ENCODE data around the gene C2.
"Not testable (repeated sequence)": the region's sequence is repeated elsewhere in the genome, so short reads cannot be mapped to it uniquely, and the experiment has no call there.

C2 gene

DNA sequence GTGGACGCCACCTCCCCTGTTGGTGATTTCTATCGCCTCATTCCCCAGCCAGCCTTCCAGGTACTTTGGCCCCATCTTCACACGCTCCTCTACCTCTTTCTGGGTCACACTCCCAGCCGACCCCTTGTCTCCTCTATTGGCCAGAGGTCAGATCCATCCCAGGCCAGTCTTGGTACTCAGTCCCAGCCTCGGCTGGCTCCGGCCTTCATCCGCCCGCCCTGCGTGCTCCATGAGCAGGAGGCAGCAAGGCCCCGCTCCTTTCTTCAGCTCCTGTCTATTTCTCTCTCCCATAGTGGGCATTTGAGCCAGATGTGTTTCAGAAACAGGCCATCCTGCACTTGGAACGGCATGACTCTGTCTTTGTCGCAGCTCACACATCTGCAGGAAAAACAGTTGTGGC lies 34.1 kb downstream of the C2 start:
- no peak for DNase-seq

DNA sequence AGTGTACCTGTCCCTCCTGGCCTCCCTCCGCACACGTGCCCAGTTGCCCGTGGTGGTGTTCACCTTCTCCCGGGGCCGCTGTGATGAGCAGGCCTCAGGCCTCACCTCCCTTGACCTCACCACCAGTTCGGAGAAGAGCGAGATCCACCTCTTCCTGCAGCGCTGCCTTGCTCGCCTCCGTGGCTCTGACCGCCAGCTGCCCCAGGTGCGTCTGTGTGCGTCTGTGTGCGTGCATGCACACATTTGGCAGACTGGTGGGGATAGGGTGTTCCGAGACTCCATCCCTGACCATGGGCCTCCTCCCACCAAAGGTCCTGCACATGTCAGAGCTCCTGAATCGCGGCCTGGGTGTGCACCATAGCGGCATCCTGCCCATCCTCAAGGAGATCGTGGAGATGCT lies 36.4 kb downstream of the C2 start:
- DNase-seq = no peak

DNA sequence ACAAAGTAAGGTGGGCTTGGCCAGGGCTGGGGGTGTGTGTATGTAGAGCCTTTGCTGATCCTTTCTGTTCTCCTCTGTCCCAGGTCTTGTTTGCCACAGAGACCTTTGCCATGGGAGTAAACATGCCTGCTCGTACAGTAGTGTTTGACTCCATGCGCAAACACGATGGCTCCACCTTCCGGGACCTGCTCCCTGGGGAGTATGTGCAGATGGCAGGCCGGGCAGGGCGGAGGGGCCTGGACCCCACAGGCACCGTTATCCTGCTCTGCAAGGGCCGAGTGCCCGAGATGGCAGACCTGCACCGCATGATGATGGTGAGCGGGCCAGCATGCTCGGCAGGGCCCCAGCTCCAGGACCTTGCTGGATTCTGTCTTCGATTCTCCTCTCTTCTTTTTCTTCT lies 38.2 kb downstream of the C2 start:
- DNase-seq = no peak

DNA sequence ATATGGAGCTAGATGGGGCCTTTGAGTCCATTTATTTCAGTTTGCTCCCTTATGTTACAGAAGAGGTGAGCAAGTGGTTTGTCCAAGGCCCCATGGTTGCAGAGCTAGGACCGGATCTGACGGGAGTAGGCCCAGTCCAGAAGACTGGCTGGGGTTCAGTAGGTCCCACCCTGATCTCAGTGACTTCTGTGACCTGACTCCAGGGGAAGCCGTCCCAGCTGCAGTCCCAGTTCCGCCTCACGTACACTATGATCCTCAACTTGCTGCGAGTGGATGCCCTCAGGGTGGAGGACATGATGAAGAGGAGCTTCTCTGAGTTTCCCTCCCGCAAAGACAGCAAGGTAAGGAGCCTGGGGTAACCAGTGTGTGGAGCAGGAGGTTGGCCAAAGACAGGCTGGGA lies 39.0 kb downstream of the C2 start:
- no peak for DNase-seq

DNA sequence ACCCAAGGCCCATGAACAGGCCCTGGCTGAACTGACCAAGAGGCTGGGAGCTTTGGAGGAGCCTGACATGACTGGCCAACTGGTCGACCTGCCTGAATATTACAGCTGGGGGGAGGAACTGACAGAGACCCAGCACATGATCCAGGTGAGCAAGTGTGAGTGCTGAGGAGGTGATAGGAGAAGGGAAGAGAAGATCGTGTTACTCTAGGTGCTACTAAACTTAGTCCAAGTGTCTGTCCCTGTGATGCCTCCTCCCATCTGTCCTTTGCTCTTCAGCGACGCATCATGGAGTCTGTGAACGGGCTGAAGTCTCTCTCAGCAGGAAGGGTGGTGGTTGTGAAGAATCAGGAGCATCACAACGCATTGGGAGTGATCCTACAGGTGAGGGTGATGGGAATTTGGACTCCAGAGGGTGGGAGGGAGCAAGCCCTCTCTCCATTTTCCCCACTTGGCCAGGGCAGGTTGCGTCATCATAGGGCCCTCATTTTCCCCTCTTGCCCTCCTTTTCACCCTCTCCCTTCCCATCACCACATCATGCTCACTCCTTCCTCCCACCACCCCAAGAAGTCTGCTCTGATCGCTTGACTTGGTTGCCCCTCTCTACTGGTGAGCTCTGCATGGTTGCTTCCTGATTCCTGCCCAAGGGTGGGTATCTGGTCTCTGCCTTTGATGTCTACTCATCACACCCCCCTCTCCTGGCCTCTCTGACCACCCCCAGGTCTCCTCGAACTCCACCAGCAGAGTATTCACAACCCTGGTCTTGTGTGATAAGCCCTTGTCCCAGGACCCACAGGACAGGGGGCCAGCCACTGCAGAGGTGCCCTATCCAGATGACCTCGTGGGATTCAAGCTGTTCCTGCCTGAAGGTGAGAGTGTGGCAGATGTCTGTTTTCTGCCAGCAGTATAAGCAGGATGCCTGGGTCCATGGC lies 39.7 kb downstream of the C2 start:
- no peak for DNase-seq

DNA sequence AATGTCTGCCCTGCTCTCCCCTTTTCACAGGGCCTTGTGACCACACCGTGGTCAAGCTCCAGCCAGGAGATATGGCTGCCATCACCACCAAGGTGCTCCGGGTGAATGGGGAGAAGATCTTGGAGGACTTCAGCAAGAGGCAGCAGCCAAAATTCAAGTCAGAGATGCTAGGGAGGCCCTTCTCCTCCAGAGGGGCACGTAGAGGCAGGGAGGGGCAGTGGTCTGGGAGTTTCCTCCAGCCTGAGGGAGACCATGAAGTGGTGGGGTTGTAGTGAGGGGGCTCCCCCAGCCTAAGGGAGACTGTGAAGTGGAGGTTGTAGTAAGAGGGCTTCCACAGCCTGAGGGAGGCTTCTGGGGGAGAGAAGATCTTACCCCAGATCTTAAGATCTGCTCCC lies 40.4 kb downstream of the C2 start:
- DNase-seq = no peak

DNA sequence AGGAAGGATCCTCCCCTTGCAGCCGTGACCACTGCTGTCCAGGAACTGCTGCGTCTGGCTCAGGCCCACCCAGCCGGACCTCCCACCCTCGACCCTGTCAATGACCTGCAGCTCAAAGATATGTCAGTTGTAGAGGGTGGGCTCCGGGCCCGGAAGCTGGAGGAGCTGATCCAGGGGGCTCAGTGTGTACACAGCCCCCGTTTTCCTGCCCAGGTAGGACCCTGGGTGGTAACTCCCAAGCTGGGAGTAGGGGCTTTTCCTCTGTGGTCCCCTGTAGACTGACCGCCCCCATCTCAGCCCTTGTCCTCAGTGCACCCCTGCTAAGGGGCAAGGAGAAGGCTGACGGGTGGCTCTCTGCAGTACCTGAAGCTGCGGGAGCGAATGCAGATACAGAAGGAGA lies 40.8 kb downstream of the C2 start:
- DNase-seq = no peak

DNA sequence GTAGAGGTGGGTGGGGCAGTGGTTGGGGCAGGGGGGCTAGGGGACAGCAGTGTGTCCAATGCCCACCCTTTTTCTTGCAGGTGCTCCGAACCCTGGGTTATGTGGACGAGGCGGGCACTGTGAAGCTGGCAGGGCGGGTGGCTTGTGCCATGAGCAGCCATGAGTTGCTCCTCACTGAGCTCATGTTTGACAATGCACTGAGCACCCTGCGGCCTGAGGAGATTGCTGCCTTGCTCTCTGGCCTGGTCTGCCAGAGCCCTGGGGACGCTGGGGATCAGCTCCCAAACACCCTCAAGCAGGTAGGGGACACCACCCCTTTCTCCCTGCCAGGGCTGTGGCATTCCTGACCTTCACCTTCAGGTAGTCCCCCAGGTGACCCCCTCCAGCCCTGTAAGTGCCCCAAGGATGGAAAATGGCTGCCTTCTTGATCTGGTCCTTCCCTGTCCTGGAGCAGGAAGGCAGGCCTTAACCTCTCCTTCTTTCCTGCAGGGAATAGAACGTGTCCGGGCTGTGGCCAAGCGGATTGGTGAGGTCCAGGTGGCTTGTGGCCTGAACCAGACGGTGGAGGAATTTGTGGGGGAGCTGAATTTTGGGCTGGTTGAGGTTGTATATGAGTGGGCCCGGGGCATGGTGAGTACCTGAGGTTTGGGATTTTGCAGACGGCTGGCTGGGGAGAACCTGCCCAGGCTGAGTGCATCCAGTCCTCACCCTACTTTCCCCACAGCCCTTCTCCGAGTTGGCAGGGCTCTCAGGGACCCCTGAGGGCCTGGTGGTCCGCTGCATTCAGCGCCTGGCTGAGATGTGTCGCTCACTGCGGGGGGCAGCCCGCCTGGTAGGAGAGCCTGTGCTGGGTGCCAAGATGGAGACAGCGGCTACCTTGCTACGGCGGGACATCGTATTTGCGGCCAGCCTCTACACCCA lies 41.5 kb downstream of the C2 start:
- no peak for DNase-seq

DNA sequence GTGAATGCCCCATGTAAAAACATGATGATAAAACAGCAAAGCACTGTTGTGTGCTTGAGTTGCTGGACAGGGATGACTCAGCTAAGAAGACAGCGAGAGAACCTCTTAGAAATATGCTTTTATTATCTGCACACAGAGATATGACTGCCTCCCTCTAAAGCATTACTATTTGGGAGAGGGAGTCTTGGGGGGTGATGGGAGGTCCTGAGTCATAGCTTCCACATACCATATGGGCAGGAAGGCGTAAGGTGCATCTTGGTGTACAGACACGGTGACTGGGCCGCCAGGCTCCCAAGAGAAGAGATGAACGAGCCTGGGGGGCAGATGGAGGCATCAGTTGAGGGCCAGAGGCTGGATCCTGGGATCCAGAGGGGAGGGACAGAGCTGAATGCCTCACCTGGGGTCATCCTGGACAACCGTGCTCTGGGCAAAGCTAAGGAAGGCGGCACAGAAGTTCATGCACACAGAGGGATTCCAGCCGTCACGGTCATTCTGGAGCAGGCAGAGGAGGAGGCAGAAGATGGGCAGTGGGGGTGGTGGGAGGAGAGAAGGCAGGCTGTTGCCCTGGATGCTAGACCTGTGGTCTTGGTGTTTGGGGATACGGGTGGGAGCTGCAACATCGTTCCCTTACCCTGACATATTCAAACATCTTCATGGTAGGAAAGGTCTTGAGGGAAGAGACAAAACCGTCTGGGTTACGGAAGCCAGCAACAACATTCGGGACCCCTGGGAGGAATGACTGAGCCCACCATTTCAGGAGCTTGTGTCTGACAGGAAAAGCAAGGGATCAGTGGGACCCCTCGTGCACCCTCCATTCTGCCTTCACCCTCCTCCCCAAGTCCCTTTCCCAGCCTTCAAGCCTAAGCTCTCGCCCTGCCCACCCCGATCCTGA lies 42.4 kb downstream of the C2 start:
- DNase-seq = no peak

DNA sequence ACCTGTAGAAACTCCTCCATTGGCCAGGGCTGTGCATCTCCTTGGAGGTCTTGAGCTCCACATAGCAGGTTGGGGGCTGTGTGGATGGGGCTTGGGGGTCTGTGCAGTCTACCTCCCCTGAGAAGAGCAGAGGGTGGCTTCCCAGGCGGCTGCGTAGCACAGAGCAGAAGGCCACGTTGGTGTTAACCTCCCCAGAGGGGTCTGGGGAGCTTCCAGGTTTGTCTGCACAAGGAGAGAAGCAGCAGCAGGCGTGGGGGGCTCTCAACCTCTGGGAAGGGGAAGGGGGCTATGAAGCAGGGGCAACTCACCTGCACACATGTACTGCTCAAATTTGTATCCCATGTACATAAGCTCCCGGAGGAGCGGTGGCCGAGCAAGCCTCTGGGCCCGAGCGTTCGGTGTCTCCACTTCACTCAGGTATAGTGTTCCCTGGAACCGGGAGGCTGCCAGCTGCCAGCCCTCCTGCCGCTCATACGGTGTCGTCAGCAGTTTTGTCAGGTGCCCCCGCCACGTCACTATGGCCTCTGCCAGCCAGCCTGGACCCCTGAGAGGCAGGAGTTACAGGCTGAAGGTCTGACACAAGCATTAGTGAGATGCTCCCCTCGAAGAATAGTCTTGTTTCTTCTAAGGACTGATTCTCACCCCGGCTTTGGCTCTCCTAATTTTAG lies 43.2 kb downstream of the C2 start:
- DNase-seq = no peak

DNA sequence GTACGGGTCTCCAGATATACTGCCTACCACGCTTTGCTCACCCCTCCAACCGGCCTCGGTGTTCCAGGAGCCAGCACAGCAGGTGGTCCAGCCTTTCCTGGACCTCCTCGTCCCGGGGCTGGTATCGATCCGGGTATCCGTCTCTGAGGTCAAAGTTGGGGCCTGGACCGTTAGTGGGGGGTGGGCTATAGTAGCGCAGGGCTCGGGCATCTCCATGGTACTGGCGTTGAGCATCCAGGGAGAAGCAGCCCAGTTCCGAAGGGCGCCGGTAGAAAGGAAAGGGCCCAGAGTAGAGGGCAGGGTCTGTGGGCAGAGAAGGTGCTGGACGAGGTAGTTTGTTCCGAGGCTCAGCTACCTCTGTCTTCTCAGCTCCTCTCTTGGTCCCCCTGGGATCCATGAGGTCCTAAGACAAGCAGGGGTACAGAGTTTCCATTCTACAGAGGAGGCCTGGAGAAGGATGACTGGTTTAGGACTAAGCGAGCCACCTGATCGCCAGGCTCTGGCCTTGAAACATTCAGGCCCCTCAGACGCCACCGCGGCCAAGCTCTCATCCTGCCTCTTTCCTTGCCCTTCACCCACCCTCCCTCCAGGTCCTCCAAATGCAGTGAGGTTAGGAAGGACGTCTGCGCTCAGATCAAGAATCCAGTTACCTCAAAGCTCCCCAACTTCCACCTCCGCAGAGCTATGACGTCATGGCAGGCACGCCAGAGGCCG lies 43.9 kb downstream of the C2 start:
- no peak for DNase-seq

DNA sequence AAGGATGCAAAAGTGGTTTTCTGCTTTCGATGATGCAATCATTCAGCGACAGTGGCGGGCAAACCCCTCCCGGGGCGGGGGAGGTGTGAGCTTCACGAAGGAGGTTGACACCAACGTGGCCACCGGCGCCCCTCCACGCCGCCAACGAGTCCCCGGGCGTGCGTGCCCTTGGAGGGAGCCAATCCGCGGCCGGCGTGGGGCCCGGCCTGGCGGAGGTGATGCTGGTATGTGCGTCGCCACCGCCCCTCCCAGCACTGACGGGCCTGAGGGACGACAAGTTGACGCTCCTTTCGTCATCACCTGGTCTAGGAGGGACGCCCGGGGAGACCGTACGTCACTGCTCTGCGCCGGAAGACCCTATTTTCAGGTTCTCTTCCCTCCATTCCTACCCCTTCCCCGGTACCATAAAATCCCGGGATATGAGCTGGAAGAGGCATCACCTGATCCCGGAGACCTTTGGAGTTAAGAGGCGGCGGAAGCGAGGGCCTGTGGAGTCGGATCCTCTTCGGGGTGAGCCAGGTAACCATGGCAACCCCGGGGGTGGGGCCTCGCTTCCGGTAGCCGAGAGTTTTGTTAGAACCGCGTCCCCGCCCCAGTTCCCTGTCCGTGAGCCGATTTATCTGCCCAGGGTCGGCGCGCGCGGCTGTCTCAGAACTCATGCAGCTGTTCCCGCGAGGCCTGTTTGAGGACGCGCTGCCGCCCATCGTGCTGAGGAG lies 44.6 kb downstream of the C2 start, which contains the start of gene DXO:
Gene DXO (minus strand): TSS at position 146 of the 716 bp plus-strand sequence. CDS start 463 bp downstream, outside the sequence.
- peak; percentile 96 for DNase-seq

DNA sequence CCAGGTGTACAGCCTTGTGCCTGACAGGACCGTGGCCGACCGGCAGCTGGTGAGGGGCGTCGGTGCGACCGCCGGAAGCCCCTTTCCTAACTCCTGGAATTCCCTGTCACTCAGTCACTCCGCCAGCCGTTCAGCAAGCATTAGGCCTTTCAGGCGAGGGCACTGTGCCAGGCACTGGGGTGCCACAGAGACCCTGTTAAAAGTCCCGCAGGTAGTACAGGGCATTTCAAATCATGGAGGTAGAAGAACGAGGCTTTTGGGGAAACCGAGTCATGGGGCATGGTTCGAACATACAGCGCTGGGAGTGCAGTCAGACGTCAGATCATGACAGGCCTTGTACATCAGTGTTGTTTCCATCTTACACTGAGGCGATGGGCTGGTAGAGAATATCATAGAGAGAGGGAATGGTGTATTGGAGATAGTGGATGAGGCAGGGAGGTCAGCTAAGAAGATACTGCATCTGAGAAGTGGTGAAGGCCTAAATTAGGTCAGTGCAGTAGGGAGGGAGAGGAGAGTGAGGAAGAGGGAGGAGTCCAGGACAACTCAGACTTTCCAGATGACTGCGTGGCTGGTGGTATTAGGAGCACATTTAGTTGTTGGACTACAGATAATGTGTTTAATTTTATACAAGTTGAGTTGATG lies 45.3 kb downstream of the C2 start:
- no peak for DNase-seq

DNA sequence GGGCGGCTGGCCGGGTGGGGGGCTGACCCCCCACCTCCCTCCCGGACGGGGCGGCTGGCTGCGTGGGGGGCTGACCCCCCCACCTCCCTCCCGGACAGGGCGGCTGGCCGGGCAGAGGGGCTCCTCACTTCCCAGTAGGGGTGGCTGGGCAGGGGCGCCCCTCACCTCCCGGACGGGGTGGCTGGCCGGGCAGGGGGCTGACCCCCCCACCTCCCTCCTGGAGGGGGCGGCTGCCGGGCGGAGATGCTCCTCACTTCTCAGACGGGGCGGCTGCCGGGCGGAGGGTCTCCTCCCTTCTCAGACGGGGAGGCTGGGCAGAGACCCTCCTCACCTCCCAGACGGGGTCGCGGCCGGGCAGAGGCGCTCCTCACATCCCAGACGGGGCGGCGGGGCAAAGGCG lies 48.5 kb downstream of the C2 start:
- DNase-seq = not testable (repeated sequence)

DNA sequence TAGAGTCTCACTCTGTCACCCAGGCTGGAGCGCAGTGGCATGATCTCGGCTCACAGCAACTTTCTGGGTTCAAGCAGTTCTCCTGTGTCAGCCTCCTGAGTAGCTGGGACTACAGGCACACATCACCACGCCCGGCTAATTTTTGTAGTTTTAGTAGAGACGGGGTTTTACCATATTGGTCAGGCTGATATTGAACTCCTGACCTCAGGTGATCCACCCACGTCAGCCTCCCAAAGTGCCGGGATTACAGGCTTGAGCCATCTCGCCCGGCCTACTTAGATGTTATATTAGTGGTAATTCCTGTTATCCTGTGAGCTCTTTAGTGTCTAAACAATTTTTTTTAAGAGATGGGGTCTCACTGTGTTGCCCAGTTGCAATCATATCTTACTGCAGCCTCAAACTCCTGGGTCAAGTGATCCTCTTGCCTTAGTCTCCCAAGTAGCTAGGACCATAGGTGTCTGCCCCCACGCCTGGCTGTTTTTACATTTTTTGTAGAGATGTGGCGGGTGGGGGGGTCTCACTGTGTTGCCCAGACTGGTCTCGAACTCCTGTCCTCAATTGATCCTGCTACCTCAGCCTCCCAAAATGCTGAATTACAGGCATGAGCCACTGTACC lies 50.4 kb downstream of the C2 start:
- no peak for DNase-seq

DNA sequence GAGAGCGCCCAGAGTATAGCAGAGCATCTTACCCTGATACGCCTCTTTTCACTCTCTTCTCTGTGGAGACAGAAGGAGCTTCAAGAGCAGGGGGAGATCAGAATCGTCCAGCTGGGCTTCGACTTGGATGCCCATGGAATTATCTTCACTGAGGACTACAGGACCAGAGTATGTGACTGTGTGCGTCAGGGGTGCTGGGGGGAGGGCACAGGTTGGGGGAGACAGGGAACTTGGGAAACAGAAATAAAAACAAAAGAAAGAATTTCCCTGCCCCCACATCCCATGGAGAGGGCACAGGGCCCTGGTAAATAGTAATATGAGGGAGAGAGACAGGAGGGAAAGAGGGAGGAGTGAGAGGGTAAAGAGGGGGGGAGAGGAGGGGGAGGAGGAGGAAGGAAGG lies 51.3 kb downstream of the C2 start:
- DNase-seq = no peak

DNA sequence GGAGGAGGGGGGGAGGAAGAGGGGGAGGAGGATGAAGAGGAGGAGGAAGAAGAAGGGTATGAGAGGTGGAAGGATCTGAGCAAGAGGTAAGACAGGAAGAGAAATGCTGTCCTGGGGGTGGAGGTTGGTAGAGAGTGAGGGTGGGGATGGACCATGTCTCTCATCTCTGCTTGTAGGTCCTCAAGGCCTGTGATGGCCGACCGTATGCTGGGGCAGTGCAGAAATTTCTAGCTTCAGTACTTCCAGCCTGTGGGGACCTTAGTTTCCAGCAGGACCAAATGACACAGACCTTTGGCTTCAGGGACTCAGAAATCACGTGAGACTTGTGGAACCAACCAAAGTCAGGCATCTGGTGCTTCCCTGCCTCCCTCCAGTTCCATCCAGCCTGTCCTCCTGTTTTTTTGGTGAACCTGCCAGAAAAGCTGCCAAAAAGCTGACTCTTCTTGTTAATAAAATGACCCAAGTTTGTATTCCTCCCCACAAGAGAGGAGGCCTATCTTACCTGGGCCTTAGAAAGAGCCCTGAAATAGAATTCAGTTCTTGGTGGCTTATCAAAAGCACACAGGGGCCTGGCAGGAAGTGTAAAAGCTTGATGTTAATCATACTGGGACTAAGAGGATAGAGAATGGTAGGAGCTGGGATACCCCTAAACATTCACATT lies 51.9 kb downstream of the C2 start:
- no peak for DNase-seq

DNA sequence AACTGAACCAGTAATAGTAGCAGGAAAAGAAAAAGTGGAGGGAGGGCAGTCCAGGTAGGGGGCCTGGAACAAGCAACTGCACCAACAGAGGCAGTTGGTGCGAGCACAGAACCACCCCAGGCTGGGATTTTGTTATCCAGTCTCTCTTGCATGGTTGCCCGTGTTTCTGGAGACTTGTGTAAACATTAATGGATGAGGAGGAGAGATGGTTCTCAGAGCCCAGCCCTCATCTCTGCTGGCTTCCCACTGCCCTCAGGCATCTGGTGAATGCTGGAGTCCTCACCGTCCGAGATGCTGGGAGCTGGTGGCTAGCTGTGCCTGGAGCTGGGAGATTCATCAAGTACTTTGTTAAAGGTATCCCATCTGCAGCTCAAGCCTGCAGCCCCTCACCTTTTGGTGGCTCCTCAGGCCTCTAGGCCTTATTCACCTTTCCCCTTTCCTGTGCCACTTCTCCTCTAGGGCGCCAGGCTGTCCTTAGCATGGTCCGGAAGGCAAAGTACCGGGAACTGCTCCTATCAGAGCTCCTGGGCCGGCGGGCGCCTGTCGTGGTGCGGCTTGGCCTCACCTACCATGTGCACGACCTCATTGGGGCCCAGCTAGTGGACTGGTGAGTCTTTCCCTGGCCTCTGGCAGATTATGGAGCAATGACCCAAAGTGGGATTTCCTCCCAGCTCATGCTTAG lies 52.8 kb downstream of the C2 start:
- not testable (repeated sequence) for DNase-seq

DNA sequence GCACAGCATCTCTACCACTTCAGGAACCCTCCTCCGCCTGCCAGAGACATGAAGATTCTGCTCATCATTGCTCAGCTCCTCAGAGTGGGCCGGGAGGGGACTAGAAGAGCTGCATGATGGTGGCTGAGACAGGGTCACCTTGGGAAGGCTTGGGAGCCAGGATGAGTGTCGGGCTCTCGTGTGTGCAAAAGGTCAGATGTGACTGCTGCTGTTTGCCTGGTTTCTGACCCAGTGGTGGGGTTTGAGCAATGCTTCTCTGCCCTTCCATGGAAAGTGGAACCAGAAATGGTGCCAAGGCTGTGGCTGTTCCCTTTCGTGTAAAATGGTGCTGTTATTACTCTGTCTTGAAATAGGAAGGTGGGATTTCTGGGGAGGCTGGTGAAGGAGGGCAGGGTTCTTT lies 53.5 kb downstream of the C2 start:
- DNase-seq = not testable (repeated sequence)
